Type B pancreatic cell (in vitro differentiated cells): ENCODE measurements around the gene TRPM6. TPM values are rescaled to one million over a fixed set of nuclear protein-coding genes. Genes with fewer than 3 reads are reported as not detected.

Experiments used
- DNase-seq: peaks from one replicate; pipeline ENCODE4 v3.0.0; 2021; ENCODE audit warnings: mixed read lengths; ENCODE audit not compliant: unreplicated experiment; ENCODE audit errors: extremely low spot score
- H3K27ac Mint-ChIP-seq: 2 replicates; pipeline ENCODE4 v1.8.0; 2021; ENCODE audit warnings: mild to moderate bottlenecking, mixed read lengths
- H3K27me3 Mint-ChIP-seq: 2 replicates; pipeline ENCODE4 v1.8.0; 2021; ENCODE audit warnings: mixed read lengths
- H3K36me3 Mint-ChIP-seq: 2 replicates; pipeline ENCODE4 v1.8.0; 2021; ENCODE audit warnings: mixed read lengths
- H3K4me1 Mint-ChIP-seq: one replicate; pipeline ENCODE4 v1.8.0; 2021; ENCODE audit warnings: mixed read lengths; ENCODE audit not compliant: unreplicated experiment
- H3K4me3 Mint-ChIP-seq: 2 replicates; pipeline ENCODE4 v1.8.0; 2021; ENCODE audit warnings: mild to moderate bottlenecking, mixed read lengths
- H3K9me3 Mint-ChIP-seq: 2 replicates; pipeline ENCODE4 v1.8.0; 2021; ENCODE audit warnings: mixed read lengths
- total RNA-seq: library from RNA; stranded (reverse); gene quantifications from 2 replicates; pipeline ENCODE4 v1.2.1, GENCODE V29; 2021; ENCODE audit warnings: low replicate concordance
- TF ChIP-seq, protein P1 (sequence below): fragments of 200-600 bp; sonication (generic); conservative IDR thresholded peaks from 2 replicates; pipeline ENCODE4 v1.5.0; 2021; ENCODE audit warnings: antibody characterized with exemption, mild to moderate bottlenecking

The TRPM6 gene
- total RNA-seq, 1 donor from 2014 or later = 1.4 TPM

GRCh38 chr9:74726581-74726980, 161.1 kb downstream of the TRPM6 start:
- H3K36me3 Mint-ChIP-seq = no peaks in the 10 kb centered on the region
- H3K4me3 Mint-ChIP-seq = no peak overlapping the region
- no peaks in the 10 kb centered on the region for H3K9me3 Mint-ChIP-seq
- peaks cover 10% of the 10 kb centered on the region for H3K4me1 Mint-ChIP-seq
- no peak for DNase-seq
- no peak overlapping the region for H3K27ac Mint-ChIP-seq
- TF ChIP-seq, protein P1, sequence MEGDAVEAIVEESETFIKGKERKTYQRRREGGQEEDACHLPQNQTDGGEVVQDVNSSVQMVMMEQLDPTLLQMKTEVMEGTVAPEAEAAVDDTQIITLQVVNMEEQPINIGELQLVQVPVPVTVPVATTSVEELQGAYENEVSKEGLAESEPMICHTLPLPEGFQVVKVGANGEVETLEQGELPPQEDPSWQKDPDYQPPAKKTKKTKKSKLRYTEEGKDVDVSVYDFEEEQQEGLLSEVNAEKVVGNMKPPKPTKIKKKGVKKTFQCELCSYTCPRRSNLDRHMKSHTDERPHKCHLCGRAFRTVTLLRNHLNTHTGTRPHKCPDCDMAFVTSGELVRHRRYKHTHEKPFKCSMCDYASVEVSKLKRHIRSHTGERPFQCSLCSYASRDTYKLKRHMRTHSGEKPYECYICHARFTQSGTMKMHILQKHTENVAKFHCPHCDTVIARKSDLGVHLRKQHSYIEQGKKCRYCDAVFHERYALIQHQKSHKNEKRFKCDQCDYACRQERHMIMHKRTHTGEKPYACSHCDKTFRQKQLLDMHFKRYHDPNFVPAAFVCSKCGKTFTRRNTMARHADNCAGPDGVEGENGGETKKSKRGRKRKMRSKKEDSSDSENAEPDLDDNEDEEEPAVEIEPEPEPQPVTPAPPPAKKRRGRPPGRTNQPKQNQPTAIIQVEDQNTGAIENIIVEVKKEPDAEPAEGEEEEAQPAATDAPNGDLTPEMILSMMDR = no peak
- peaks cover 3% of the 10 kb centered on the region for H3K27me3 Mint-ChIP-seq

DNA sequence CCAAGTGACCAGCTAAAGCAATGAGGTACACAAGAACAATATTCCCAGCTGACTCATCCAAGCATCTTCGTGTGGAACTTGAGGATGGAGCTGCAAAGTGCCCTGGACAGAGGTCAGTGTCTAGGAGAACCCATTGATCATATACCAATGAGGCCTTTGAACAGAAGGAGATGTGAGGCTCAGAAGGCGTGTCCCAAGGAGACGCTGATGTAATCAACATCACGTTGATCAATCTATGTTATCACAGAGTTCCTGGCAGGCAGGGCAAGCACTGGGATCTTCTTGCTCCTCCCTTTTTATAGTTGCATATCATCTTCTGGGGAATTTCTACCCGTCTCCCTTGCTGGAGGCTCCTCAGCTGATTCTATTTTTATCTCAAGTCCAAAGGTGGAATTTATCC, 163.4 kb downstream of the TRPM6 start:
- Mint-ChIP-seq H3K27me3 (peaks cover 3% of the 10 kb centered on the region), H3K27ac (no peak overlapping the region), H3K4me3 (no peak overlapping the region), H3K9me3 (no peaks in the 10 kb centered on the region), H3K36me3 (no peaks in the 10 kb centered on the region), H3K4me1 (peaks cover 7% of the 10 kb centered on the region)
- DNase-seq = no peak
- TF ChIP-seq, protein P1 = no peak

DNA sequence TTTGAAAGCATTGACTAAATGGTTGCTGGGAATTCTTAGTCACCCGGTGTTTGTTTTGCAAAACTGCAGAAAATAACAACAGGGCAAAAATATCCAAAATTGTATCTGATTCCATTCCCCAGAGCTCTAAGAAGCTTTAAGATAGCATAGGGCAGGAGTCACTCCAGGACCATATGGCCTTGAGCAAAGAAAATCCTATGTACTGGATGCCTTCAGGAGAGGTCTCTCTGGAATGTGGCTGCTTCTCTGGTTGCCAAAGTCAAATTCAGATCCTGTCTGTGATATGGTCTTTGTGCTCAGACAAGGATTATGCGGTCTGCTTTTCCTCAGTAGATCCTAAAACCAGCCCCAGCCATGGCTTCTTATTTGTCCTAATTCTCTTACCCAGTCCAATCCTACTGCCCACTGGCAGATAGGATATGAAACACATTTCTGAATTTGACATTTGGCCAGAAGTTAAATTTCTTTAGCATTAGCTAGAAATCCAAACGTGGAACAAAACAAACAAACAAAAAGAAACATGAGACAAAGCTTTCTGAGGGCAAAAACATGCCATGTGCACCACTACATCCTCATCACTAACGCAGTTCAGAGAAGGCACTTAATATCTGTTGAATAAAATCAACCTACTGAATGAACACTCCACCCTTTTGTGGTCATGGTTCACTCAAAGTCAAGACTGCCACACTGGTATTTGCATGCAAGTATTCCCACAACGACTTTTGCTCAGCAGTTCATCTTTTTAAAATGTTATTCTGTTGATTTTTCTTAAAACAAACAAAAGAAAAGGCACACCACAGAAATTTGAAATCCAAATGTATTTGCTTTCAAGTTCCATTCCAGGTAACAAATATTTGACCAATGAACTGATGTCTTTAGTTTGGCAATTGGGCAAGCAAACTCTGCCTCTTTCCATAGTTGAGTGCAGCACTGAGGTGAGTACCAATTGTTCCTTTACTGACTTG, 165.7 kb downstream of the TRPM6 start:
- peaks cover 3% of the 10 kb centered on the region for H3K4me1 Mint-ChIP-seq
- H3K36me3 Mint-ChIP-seq = no peaks in the 10 kb centered on the region
- no peaks in the 10 kb centered on the region for H3K9me3 Mint-ChIP-seq
- H3K27ac Mint-ChIP-seq = no peak overlapping the region
- TF ChIP-seq, protein P1 = no peak
- no peak overlapping the region for H3K4me3 Mint-ChIP-seq
- no peak for DNase-seq
- peaks cover 3% of the 10 kb centered on the region for H3K27me3 Mint-ChIP-seq

GRCh38 chr9:74719306-74719705, 168.4 kb downstream of the TRPM6 start:
- Mint-ChIP-seq H3K4me3 (no peak overlapping the region), H3K36me3 (no peaks in the 10 kb centered on the region), H3K4me1 (peaks cover 3% of the 10 kb centered on the region), H3K9me3 (no peaks in the 10 kb centered on the region), H3K27ac (no peak overlapping the region), H3K27me3 (peaks cover 3% of the 10 kb centered on the region)
- no peak for DNase-seq
- TF ChIP-seq, protein P1 = no peak

GRCh38 chr9:74718709-74719108, 169.0 kb downstream of the TRPM6 start:
- Mint-ChIP-seq H3K4me1 (peaks cover 3% of the 10 kb centered on the region), H3K36me3 (no peaks in the 10 kb centered on the region), H3K27ac (no peak overlapping the region), H3K4me3 (no peak overlapping the region), H3K9me3 (no peaks in the 10 kb centered on the region), H3K27me3 (peaks cover 3% of the 10 kb centered on the region)
- TF ChIP-seq, protein P1 = no peak
- DNase-seq = no peak
